Endothelial cell of umbilical vein (primary cell): ENCODE measurements around the gene OPRD1. TPM values are rescaled to one million over a fixed set of nuclear protein-coding genes. Genes with fewer than 3 reads are reported as not detected.

Experiments used
- BruUV-seq: library from RNA; stranded (reverse); fragments of 400-500 nt; replicated peaks from 2 replicates; lab custom pipeline; 2021; lab: Mats Ljungman, UMichigan
- CTCF ChIA-PET: fragments of 300-600, 350-600 bp; sonication (Branson Sonifier 250); formaldehyde crosslinking; loops from one replicate; lab custom pipeline; 2021; ENCODE audit warnings: antibody characterized with exemption, inconsistent platforms; lab: Charles Lee
- POLR2A ChIA-PET: fragments of 300-600, 350-600 bp; sonication (Branson Sonifier 250); formaldehyde crosslinking; loops from one replicate; lab custom pipeline; 2021; ENCODE audit warnings: antibody characterized with exemption, inconsistent platforms; lab: Charles Lee
- DNase-seq: peaks from one replicate; pipeline ENCODE4 v3.0.0-alpha.2; 2011; ENCODE audit warnings: low read depth, low spot score
- FAIRE-seq: peaks from 2 replicates; lab custom pipeline; 2011; peaks lifted over from hg19 to GRCh38; lab: Jason Lieb, UNC
- H2AFZ ChIP-seq: 2 replicates; pipeline ENCODE4 v1.6.0; 2012; ENCODE audit warnings: low read depth, low read length, control low read depth, inconsistent platforms
- H3K27ac ChIP-seq: 2 replicates; pipeline ENCODE4 v1.5.1; 2011; ENCODE audit warnings: low read depth, mild to moderate bottlenecking, control low read depth, low read length, moderate library complexity; ENCODE audit not compliant: insufficient read depth
- H3K27me3 ChIP-seq, 2 experiments: 2 replicates each; pipeline versions ENCODE4 v1.6.0 to v1.6.1; 2011; ENCODE audit warnings: low read length in 2 of 2, mixed read lengths in 1 of 2; ENCODE audit not compliant: control insufficient read depth in 2 of 2, insufficient read depth in 2 of 2
- H3K36me3 ChIP-seq, 2 experiments: 2 replicates in 1 of 2; 3 replicates in 1 of 2; pipeline ENCODE4 v1.5.1; 2011; ENCODE audit warnings: low read length in 2 of 2, mild to moderate bottlenecking in 1 of 2, moderate library complexity in 1 of 2; ENCODE audit not compliant: control insufficient read depth in 2 of 2, insufficient read depth in 2 of 2; ENCODE audit errors: extremely low read depth in 1 of 2
- H3K4me1 ChIP-seq: 3 replicates; pipeline ENCODE4 v1.5.1; 2011; ENCODE audit warnings: mild to moderate bottlenecking, low read length; ENCODE audit not compliant: control insufficient read depth, insufficient read depth; ENCODE audit errors: extremely low read depth
- H3K4me2 ChIP-seq: 2 replicates; pipeline ENCODE4 v1.6.1; 2011; ENCODE audit warnings: low read length, control low read depth, mixed read lengths; ENCODE audit not compliant: insufficient read depth
- H3K4me3 ChIP-seq, 3 experiments: fragments of 200-600 bp in 1 of 3; sonication (generic), shearing (Covaris generic) in 1 of 3; replicated peaks in 1 of 3; 2 replicates each; pipeline ENCODE4 v1.5.1; 2011 to 2016; ENCODE audit warnings: control low read depth in 3 of 3, low read length in 3 of 3, mild to moderate bottlenecking in 2 of 3, inconsistent platforms in 1 of 3, low read depth in 1 of 3, moderate library complexity in 1 of 3; ENCODE audit not compliant: insufficient read depth in 1 of 3
- H3K79me2 ChIP-seq: 2 replicates; pipeline ENCODE4 v1.6.0; 2012; ENCODE audit warnings: low read length, inconsistent platforms; ENCODE audit not compliant: control insufficient read depth, insufficient read depth
- H3K9ac ChIP-seq: replicated peaks from 2 replicates; pipeline ENCODE3; 2011; ENCODE audit warnings: low read length, control low read depth; ENCODE audit not compliant: insufficient read depth; ENCODE audit errors: extremely low read depth
- H3K9me1 ChIP-seq: replicated peaks from 3 replicates; pipeline ENCODE4 v1.6.0; 2011; ENCODE audit warnings: mild to moderate bottlenecking, low read length; ENCODE audit not compliant: control insufficient read depth, insufficient read depth; ENCODE audit errors: extremely low read depth
- H3K9me3 ChIP-seq: replicated peaks from 2 replicates; pipeline ENCODE4 v1.5.1; 2012; ENCODE audit warnings: low read length, inconsistent platforms; ENCODE audit not compliant: control insufficient read depth, insufficient read depth
- H4K20me1 ChIP-seq: replicated peaks from 2 replicates; pipeline ENCODE3; 2011; ENCODE audit warnings: mild to moderate bottlenecking, low read length; ENCODE audit not compliant: control insufficient read depth, insufficient read depth; ENCODE audit errors: extremely low read depth
- CTCF ChIP-seq, 2 donors: IDR thresholded peaks; 1 replicate in 1 of 2; 2 replicates in 1 of 2; pipeline ENCODE4 v1.5.1; 2011; ENCODE audit warnings: low read length in 2 of 2, mild to moderate bottlenecking in 2 of 2, moderate library complexity in 2 of 2, control low read depth in 1 of 2, inconsistent platforms in 1 of 2, low read depth in 1 of 2; ENCODE audit not compliant: insufficient read depth in 1 of 2; ENCODE audit errors: extremely low read depth in 1 of 2
- EZH2 ChIP-seq: IDR thresholded peaks from 2 replicates; pipeline ENCODE4 v1.6.1; 2012; ENCODE audit warnings: borderline replicate concordance, low read depth, mild to moderate bottlenecking, moderate library complexity, low read length, inconsistent platforms; ENCODE audit not compliant: severe bottlenecking
- FOS ChIP-seq: IDR thresholded peaks from 2 replicates; pipeline ENCODE4 v1.6.1; 2011; ENCODE audit warnings: mild to moderate bottlenecking, low read length, moderate library complexity, borderline replicate concordance; ENCODE audit not compliant: insufficient read depth
- GATA2 ChIP-seq: IDR thresholded peaks from 2 replicates; pipeline ENCODE4 v1.7.0; 2011; ENCODE audit warnings: low read depth, mild to moderate bottlenecking, moderate library complexity, mixed read lengths, low read length; ENCODE audit not compliant: insufficient read length, insufficient read depth
- MAX ChIP-seq: IDR thresholded peaks from 2 replicates; pipeline ENCODE4 v1.6.1; 2011; ENCODE audit not compliant: insufficient read depth, insufficient read length
- MYC ChIP-seq: IDR thresholded peaks from one replicate; pipeline ENCODE4 v1.6.1; 2011; ENCODE audit warnings: mild to moderate bottlenecking, low read depth, low read length
- dilution Hi-C: fragments of 300-500 bp; cut with MboI; formaldehyde crosslinking; loops from one replicate; pipeline ENCODE4 v1.15.0; 2019; ENCODE audit warnings: low sequenced_read_pairs; ENCODE audit not compliant: extremely low pct_ligation_motif_present
- intact Hi-C: fragments of 100-400 bp; cut with micrococcal nuclease; formaldehyde crosslinking; loops from one replicate; pipeline ENCODE4 v1.10.0; 2022
- polyA plus RNA-seq, 4 experiments: library from polyadenylated mRNA; depleted of rRNA in 3 of 4; stranded (reverse) in 3 of 4; unstranded in 1 of 4; fragments of >200 nt; gene quantifications; 2 replicates each; pipeline versions ENCODE4 v1.2.1 to v1.2.3, GENCODE V29; 2011 to 2012; ENCODE audit warnings: missing spikeins in 1 of 4
- total RNA-seq: library from RNA; stranded (reverse); gene quantifications from 2 replicates; pipeline ENCODE4 v1.2.3, GENCODE V29; 2021

Gene OPRD1
- total and polyA plus RNA-seq, 2 donors (not counting 3 experiments of a cell fraction or from before 2014, with no cell fraction given): not detected

GRCh38 chr1:28869952-28870351, 58.0 kb downstream of the OPRD1 start:
- H3K9ac ChIP-seq: no peak overlapping the region
- no TSS peak for BruUV-seq
- no peaks in the 10 kb centered on the region for H3K4me1 ChIP-seq
- no peak overlapping the region for H3K4me3 ChIP-seq
- DNase-seq (no peak), FAIRE-seq (no peak)
- dilution Hi-C loops: no loop called here
- no peaks in the 10 kb centered on the region for H4K20me1 ChIP-seq
- no peaks in the 10 kb centered on the region for H3K9me3 ChIP-seq
- no peaks in the 10 kb centered on the region for H3K27me3 ChIP-seq
- CTCF ChIA-PET: interaction anchor here (0.7 to 4.2 kb wide), 3 partner anchors 7 to 75 kb away, joined by 3 to 47 read pairs (median 3); no protein-coding TSS in a partner anchor
- H3K36me3 ChIP-seq: no peaks in the 10 kb centered on the region
- H3K9me1 ChIP-seq: no peaks in the 10 kb centered on the region
- no peak overlapping the region for H3K4me2 ChIP-seq
- POLR2A ChIA-PET: no interaction called here
- H3K79me2 ChIP-seq: no peaks in the 10 kb centered on the region
- no peak overlapping the region for H3K27ac ChIP-seq
- intact Hi-C loops: no loop called here
- no peak overlapping the region for H2AFZ ChIP-seq
- TF ChIP-seq MYC (no peak), EZH2 (no peak), GATA2 (no peak), CTCF (IDR thresholded peaks at IDR 0.05; ENCODE audit: extremely low read depth in 1 of 2, insufficient read depth in 1 of 2, low read depth in 1 of 2, low read length in 2 of 2) (no peak), FOS (no peak), MAX (no peak)
